Activated T-helper 17 cell treated with anti-CD3 and anti-CD28 coated beads, Interleukin-2, amount 50 U/mL, for 72 hours (primary cell): ENCODE results near the gene TMEM132A. TPM values are rescaled to one million over a fixed set of nuclear protein-coding genes. Genes with fewer than 3 reads are reported as not detected.
"Not testable (repeated sequence)": the region's sequence is repeated elsewhere in the genome, so short reads cannot be mapped to it uniquely, and the experiment has no call there.

ENCODE experiments used
- ATAC-seq: fragments of 150-1000 bp; cut with Tn5 transposase; replicated peaks from 2 replicates; pipeline ENCODE4 v1.10.0; 2021; ENCODE audit warnings: mild to moderate bottlenecking, moderate library complexity
- H3K27ac Mint-ChIP-seq: one replicate; pipeline ENCODE4 v1.8.0; 2022; ENCODE audit warnings: mixed read lengths
- H3K27me3 Mint-ChIP-seq: one replicate; pipeline ENCODE4 v1.8.0; 2022; ENCODE audit warnings: mixed read lengths
- H3K36me3 Mint-ChIP-seq: one replicate; pipeline ENCODE4 v1.8.0; 2022; ENCODE audit warnings: low read depth, mild to moderate bottlenecking, mixed read lengths
- H3K4me1 Mint-ChIP-seq: one replicate; pipeline ENCODE4 v1.8.0; 2022; ENCODE audit warnings: mixed read lengths
- H3K4me3 Mint-ChIP-seq: one replicate; pipeline ENCODE4 v1.8.0; 2022; ENCODE audit warnings: mild to moderate bottlenecking, mixed read lengths
- H3K9me3 Mint-ChIP-seq: one replicate; pipeline ENCODE4 v1.8.0; 2022; ENCODE audit warnings: mixed read lengths
- total RNA-seq, 2 donors: library from RNA; stranded (reverse); gene quantifications; one replicate each; pipeline ENCODE4 v1.2.3, GENCODE V29; 2022

The TMEM132A gene
- total RNA-seq, 2 donors from 2014 or later, result 0.29 TPM; not detected in 1

DNA sequence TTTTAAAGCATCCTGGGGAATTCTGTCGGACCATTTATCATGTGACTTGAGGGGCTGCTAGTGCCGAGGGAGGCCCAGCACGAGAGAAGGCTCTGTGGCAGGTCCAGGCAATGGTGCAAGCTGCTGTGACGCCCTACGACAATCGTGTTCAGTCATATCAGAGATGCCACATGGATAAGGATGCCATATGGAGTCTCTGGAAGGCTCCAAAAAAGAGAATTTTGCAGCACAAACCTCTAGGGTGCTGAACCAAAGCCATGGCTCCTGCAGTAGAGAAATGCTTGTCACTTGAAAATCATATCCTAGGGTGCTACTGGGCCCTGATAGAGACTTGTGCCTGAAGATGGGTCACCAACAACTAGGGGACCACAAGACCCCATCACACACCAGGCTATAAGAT is 40.5 kb downstream of the TMEM132A start:
- Mint-ChIP-seq H3K9me3 (no peaks in the 10 kb centered on the region), H3K4me1 (no peaks in the 10 kb centered on the region), H3K36me3 (no peaks in the 10 kb centered on the region), H3K27me3 (peaks cover 5% of the 10 kb centered on the region), H3K4me3 (no peak overlapping the region), H3K27ac (no peak overlapping the region)
- ATAC-seq, result no peak

DNA sequence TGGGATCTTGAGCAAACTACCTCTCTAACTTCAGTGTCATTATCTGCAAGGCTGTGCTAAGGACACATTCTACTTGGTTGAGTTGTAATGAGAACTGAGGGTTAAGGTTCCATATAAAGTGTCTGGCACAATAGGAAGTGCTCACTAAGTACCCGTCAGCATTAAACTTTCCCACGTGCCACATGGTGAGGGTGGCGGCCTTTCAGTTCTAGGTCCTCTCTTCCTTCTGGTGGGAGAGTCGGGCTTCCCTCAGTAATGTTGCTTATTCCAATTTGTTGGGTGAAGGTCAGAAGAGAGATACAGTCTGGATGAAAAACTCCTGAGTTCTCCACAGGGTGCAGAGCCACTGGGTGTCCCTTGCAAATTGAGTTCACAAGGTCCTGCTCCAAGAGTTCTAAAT is 42.6 kb downstream of the TMEM132A start:
- no peaks in the 10 kb centered on the region for H3K9me3 Mint-ChIP-seq
- H3K27ac Mint-ChIP-seq, result no peak overlapping the region
- H3K4me3 Mint-ChIP-seq, result no peak overlapping the region
- no peaks in the 10 kb centered on the region for H3K27me3 Mint-ChIP-seq
- ATAC-seq, result no peak
- peaks cover 7% of the 10 kb centered on the region for H3K36me3 Mint-ChIP-seq
- H3K4me1 Mint-ChIP-seq, result peaks cover 6% of the 10 kb centered on the region

DNA sequence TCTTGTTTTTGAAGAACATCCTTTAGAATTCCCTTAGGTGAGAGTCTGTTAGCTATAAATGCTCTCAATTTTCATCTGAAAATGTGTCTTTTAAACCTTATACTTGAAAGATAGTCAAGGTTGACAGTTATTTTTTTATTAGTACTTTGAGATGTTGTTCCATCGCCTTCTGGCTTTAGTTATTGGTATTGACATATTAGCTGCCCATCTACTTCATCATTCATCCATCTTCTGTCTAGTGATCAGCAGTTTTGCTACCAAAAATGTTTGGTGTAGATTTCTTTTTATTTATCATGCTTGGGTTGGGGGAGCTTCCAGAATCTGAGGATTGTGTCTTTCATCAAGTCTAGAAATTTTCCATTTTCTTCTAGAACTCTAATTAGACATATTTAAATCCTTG is 44.0 kb downstream of the TMEM132A start:
- no peaks in the 10 kb centered on the region for H3K27me3 Mint-ChIP-seq
- peaks cover 6% of the 10 kb centered on the region for H3K4me1 Mint-ChIP-seq
- H3K9me3 Mint-ChIP-seq, result no peaks in the 10 kb centered on the region
- H3K27ac Mint-ChIP-seq, result no peak overlapping the region
- ATAC-seq, result no peak
- no peak overlapping the region for H3K4me3 Mint-ChIP-seq
- peaks cover 20% of the 10 kb centered on the region for H3K36me3 Mint-ChIP-seq

DNA sequence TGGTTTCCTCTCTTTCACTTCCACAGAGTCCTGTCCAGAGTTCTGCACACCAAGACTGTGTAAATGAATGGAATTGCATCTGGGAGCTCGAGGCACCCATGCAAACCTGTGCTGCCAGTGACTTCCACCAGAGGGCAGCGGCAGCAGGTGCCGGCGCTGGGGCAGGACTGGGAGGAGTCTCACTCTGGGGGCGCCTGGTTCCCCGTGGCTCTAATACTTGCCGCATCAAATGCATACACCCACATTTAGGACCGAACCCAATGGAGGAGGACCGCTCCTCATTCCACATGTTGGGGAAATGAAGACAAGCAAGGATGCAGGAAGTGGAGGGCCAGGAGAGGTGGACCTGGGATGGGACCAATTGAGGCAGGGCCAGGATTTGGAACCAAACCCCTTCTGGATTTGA is 46.1 kb downstream of the TMEM132A start:
- Mint-ChIP-seq H3K9me3 (no peaks in the 10 kb centered on the region), H3K27ac (peak overlapping the region; percentile 99), H3K4me3 (peak overlapping the region; percentile 93), H3K36me3 (peaks cover 42% of the 10 kb centered on the region), H3K4me1 (peaks cover 6% of the 10 kb centered on the region), H3K27me3 (no peaks in the 10 kb centered on the region)
- ATAC-seq, result peak; percentile 52

DNA sequence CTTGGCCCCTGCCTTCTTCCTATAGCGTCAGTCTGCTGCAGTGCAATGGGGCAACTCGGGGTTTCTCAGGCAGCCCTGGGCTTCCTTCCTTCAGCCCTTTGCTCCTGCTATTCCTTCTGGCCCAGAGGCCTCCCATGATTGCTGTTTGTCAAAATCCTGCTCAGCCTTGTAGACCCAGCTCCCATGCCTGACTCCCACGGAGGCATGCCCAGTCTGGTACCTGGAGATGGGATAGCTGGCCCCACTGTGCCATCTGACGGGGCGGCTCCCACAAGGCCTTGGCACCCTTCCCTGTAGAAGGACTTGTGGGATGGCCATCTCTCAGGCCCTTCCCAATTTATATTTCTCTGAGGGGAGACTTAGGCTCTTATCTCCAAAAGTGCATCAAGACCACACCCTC is 46.6 kb downstream of the TMEM132A start:
- no peaks in the 10 kb centered on the region for H3K27me3 Mint-ChIP-seq
- H3K27ac Mint-ChIP-seq, result peak overlapping the region; percentile 99
- no peaks in the 10 kb centered on the region for H3K9me3 Mint-ChIP-seq
- H3K36me3 Mint-ChIP-seq, result peaks cover 47% of the 10 kb centered on the region
- peaks cover 6% of the 10 kb centered on the region for H3K4me1 Mint-ChIP-seq
- H3K4me3 Mint-ChIP-seq, result peak overlapping the region; percentile 93
- no peak for ATAC-seq

DNA sequence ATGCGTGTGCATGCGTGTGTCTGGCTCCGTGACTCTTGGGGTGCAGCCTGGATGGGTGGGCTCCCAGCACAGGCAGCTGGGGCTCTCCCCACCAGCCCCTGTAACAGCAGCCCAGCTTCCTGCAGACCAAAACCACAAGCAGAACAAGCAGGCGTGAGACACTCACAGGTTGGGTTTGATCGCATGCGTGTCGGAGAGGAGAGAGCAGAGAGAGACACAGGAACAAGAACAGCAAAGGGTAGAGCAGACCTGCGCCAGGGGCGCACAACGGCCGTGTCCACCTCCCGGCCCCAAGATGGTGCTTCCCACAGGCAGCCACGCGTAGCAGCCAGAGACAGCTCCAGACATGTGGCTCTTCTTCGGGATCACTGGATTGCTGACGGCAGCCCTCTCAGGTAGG is 47.3 kb downstream of the TMEM132A start, which contains the start of gene CD6:
Gene CD6 (plus strand): TSS at position 161 of the 400 bp plus-strand sequence. CDS start 186 bp downstream, at position 347.
- Mint-ChIP-seq H3K4me1 (peaks cover 8% of the 10 kb centered on the region), H3K27me3 (no peaks in the 10 kb centered on the region), H3K4me3 (peak within 1 kb of the TSS; percentile 93), H3K27ac (peak within 1 kb of the TSS; percentile 99), H3K36me3 (peaks cover 53% of the 10 kb centered on the region), H3K9me3 (no peaks in the 10 kb centered on the region)
- peak; percentile 60 for ATAC-seq

DNA sequence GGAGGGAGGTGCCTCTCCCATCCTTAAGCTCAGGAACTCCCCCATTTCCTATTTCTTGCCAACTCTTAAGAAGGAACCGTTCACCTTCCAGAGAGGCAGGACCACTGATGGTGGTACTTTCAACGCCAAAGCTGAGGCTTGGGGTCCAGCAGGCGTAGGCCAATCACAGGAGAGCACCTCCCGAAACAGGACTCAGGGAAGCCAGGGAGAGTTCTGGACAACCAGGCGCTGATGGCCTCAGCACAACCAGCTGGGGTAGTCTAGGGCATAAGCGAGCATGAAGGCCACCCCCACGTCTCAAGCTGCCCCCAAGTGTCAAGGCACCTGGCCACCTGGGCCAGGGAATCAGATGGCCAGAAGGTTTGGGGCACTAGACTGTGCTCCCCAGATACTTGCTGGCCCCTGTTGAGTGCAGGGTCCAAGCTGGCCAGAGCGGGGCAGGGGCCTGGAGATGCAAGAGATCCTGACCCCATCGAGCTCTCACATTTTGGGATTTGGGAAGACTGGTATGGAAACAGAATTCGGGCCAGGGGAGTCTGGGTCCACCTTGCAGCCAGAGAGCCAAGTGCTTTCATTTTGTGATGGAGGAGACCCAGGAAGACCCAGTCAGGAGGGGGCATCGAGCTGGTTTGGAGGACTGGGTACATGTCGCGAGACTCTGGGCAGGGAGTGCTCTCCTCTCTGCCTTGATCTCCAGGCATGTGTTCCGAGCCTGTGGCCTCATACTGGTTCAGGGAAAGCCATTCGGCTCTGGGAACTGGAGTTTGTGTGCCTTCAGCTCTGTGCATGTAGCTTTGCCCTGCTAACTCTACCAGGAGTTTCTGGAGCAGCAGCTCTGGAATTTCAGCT is 48.1 kb downstream of the TMEM132A start:
- H3K27me3 Mint-ChIP-seq, result no peaks in the 10 kb centered on the region
- H3K4me3 Mint-ChIP-seq, result peak overlapping the region; percentile 93
- peaks cover 62% of the 10 kb centered on the region for H3K36me3 Mint-ChIP-seq

DNA sequence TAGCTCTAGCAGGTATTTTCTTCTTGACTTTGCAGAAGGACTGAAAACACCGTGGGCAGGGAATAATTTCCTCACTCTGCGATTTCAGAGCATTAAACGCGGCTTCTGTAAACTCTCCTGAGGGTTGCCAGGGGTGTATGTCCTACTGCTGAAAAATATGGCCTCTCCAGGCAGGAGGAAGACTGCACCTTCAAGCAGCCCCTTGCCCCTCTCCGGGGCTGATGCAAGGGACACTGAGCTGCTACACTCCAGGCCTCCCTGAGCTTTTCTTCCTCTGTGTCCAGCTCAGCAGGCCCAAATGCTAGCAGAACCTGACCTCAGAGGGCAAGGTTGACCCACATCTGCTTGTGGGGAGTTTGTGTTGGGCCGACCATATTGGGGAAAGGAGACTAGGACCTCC is 49.4 kb downstream of the TMEM132A start:
- H3K4me3 Mint-ChIP-seq, result peak overlapping the region; percentile 93
- no peaks in the 10 kb centered on the region for H3K27me3 Mint-ChIP-seq
- ATAC-seq, result peak; percentile 9
- H3K9me3 Mint-ChIP-seq, result no peaks in the 10 kb centered on the region
- peaks cover 75% of the 10 kb centered on the region for H3K36me3 Mint-ChIP-seq
- H3K27ac Mint-ChIP-seq, result peak overlapping the region; percentile 99
- peaks cover 12% of the 10 kb centered on the region for H3K4me1 Mint-ChIP-seq

More for the DNA sequence above, 48.1 kb downstream of the TMEM132A start:
- H3K27ac Mint-ChIP-seq, result peak overlapping the region; percentile 99
- H3K9me3 Mint-ChIP-seq, result no peaks in the 10 kb centered on the region
- ATAC-seq, result peak; percentile 37
- H3K4me1 Mint-ChIP-seq, result peaks cover 12% of the 10 kb centered on the region

DNA sequence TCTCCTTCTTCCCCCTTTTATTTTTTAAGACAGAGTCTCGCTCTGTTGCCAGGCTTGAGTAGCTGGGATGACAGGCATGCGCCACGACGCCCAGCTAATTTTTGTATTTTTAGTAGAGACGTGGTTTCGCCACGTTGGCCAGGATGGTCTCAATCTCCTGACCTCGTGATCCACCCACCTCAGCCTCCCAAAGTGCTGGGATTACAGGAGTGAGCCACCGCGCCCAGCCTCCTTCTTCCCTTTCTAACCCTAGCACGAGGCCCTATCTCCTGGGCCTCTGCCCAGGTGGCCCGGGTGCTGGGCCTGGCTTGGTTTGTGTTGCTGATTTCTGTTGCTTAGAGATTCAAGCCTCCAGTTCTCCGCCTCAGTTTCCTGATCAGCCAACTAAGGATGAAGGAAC is 50.1 kb downstream of the TMEM132A start:
- Mint-ChIP-seq H3K36me3 (peaks cover 81% of the 10 kb centered on the region), H3K4me1 (peaks cover 12% of the 10 kb centered on the region), H3K4me3 (peak overlapping the region; percentile 93), H3K27ac (peak overlapping the region; percentile 99)
- H3K9me3 Mint-ChIP-seq, H3K27me3 Mint-ChIP-seq: not testable (repeated sequence)
- peak; percentile 5 for ATAC-seq

DNA sequence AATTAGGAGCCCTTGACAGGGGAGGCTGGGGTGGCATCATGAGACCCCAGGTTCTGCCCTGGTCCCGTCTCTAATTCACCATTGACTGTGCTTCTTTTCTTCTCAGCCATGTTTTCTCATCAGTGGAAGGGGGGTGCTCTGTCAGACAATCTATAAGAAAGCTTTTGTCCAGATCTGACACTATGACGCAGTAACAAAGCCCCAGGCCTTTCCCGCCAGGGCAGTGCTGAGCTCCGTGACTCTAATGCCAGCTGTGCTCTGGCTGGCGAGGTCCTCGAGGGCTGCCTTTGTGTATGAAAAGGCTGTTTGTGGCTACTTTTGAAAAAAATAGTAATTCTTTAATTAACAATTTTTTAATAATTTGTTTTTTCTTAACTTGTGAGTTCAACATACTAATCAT is 50.5 kb downstream of the TMEM132A start:
- peaks cover 12% of the 10 kb centered on the region for H3K4me1 Mint-ChIP-seq
- peak; percentile 16 for ATAC-seq
- peaks cover 85% of the 10 kb centered on the region for H3K36me3 Mint-ChIP-seq
- H3K4me3 Mint-ChIP-seq, result peak overlapping the region; percentile 93
- no peaks in the 10 kb centered on the region for H3K27me3 Mint-ChIP-seq
- H3K9me3 Mint-ChIP-seq, result no peaks in the 10 kb centered on the region
- peak overlapping the region; percentile 99 for H3K27ac Mint-ChIP-seq

DNA sequence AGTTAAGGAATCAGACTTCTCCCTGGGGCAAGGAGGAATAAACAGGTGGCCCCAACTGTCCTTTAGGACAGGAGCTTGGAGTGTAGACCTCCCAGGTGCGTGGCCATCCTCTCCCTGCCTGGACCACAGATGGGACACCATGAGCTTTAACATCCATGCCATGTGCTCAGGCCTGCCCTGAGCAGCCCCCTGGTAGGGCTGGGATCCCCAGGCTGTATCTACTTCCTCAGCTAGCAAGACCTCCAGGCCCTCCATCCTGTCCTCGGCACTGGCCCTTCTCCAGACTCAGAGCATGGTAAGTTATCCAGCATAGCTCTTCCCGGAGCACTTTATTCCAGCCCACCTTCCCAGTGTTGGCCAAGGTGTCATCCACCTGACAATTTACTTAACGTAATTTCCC is 53.0 kb downstream of the TMEM132A start:
- Mint-ChIP-seq H3K36me3 (peaks cover 100% of the 10 kb centered on the region), H3K27ac (peak overlapping the region; percentile 99), H3K27me3 (no peaks in the 10 kb centered on the region), H3K4me1 (peaks cover 6% of the 10 kb centered on the region), H3K4me3 (peak overlapping the region; percentile 93), H3K9me3 (no peaks in the 10 kb centered on the region)
- no peak for ATAC-seq

DNA sequence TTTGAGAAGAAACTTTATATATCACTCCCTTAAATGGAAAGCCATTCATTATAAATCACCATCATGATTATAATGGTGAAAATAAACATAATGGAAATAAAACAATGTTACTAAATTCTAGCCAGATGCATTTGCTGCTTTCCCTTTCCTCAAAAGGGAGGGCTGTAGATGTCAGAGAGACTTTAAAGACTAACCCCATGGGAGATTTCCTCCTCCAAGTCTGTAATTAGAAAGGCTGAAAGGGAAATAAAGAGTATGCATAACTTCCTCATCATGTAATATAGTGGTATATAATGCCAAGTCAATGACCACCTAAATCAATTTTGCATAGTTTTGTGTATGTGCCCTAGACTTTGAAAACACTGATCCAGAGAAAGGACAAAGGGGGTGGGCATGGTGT is 53.6 kb downstream of the TMEM132A start:
- Mint-ChIP-seq H3K4me1 (peaks cover 6% of the 10 kb centered on the region), H3K27ac (peak overlapping the region; percentile 99), H3K4me3 (peak overlapping the region; percentile 93), H3K27me3 (no peaks in the 10 kb centered on the region), H3K9me3 (no peaks in the 10 kb centered on the region), H3K36me3 (peaks cover 100% of the 10 kb centered on the region)
- ATAC-seq, result no peak

DNA sequence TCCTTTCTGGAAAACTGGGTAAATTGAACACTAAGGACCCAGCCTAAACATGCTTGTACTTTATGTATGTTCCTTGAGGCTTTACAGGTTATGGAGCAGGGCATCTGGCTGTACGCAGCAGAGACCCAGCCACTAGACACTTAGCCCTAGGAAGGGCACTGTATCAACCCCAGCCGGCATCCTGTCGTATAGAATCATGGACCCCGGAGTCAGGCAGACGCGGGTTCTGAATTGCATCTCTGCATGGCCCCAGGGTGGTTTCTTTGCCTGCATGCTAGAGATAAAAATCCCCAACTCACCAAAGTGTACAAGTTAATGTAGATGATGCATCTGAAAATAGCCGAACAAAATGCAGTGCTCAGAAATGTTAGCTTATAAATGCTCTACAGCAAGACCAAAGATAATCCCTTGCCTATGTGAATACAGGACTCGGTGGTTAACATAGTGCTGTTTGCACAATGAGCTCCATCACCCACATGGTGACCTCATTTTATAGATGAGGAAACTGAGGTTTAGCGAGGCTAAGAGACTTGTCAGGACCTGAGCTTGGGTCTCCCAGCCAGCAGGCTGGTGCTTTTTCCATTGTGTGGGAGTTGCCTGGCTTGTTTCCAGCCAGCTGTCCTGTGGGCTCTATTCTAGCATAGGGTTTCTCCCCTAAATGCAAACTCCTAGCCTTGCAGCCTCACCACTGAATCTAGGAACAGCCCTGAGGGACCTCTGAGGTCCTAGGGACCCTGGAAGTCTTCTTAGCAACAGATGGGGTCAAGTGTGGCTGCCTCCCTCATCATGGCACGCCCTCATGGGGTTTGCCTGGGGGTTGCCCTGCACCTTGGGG is 54.5 kb downstream of the TMEM132A start:
- peaks cover 12% of the 10 kb centered on the region for H3K4me1 Mint-ChIP-seq
- peak overlapping the region; percentile 93 for H3K4me3 Mint-ChIP-seq
- peak; percentile 82 for ATAC-seq
- peak overlapping the region; percentile 99 for H3K27ac Mint-ChIP-seq
- peaks cover 100% of the 10 kb centered on the region for H3K36me3 Mint-ChIP-seq
- no peaks in the 10 kb centered on the region for H3K9me3 Mint-ChIP-seq
- no peaks in the 10 kb centered on the region for H3K27me3 Mint-ChIP-seq

DNA sequence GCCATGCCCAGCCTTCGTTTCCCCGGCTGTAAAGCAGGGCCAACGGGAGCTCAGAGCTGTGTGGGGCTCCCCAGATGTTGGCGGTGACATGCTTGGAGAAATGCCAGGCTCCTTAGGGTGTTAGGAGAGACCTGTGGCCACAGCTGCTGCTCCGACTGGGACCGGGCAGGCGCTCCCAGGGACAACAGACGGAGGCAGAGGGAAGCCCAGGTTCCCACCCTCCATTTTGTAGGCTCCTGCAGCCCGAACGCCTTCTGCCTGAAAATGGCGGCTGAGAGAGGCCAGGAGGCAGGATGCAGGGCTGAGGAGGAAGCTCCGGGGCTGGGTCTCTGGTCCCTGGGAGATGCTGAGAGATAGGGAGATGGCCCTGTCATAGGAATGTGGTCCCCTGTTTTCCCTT is 57.3 kb downstream of the TMEM132A start:
- ATAC-seq, result no peak
- peak overlapping the region; percentile 93 for H3K4me3 Mint-ChIP-seq
- H3K27me3 Mint-ChIP-seq, result no peaks in the 10 kb centered on the region
- H3K4me1 Mint-ChIP-seq, result peaks cover 29% of the 10 kb centered on the region
- no peaks in the 10 kb centered on the region for H3K9me3 Mint-ChIP-seq
- H3K36me3 Mint-ChIP-seq, result peaks cover 100% of the 10 kb centered on the region
- peak overlapping the region; percentile 99 for H3K27ac Mint-ChIP-seq
